GM23338 (cell line): ENCODE data around the gene YY1AP1. TPM values are rescaled to one million over a fixed set of nuclear protein-coding genes. Genes with fewer than 3 reads are reported as not detected.
A peak's percentile ranks its signal among the peaks of the same experiment; 100 is the strongest.
"Not testable (repeated sequence)": the region's sequence is repeated elsewhere in the genome, so short reads cannot be mapped to it uniquely, and the experiment has no call there.

Experiments
- ATAC-seq: fragments of 200-7000 bp; cut with Tn5 transposase; 3 replicates; pipeline ENCODE4 v1.9.1; 2020
- DNase-seq: peaks from one replicate; pipeline ENCODE4 v3.0.0-alpha.2; 2015; ENCODE audit warnings: low spot score
- H2AFZ ChIP-seq: fragments of 200-600 bp; sonication (generic); 2 replicates; pipeline ENCODE4 v1.8.0; 2016; ENCODE audit warnings: antibody characterized with exemption, mild to moderate bottlenecking, moderate library complexity
- H3F3A ChIP-seq: fragments of 200-600 bp; sonication (generic); replicated peaks from 2 replicates; pipeline ENCODE4 v1.8.0; 2017; ENCODE audit warnings: antibody characterized with exemption, mixed run types, low read depth
- H3K27ac ChIP-seq: fragments of 200-600 bp; sonication (generic); 2 replicates; pipeline ENCODE4 v1.6.1; 2016; ENCODE audit warnings: low read depth
- H3K27me3 ChIP-seq: fragments of 200-600 bp; sonication (generic); 2 replicates; pipeline ENCODE4 v1.8.0; 2016; ENCODE audit warnings: mild to moderate bottlenecking, mixed run types, moderate library complexity; ENCODE audit not compliant: insufficient read depth
- H3K36me3 ChIP-seq: fragments of 200-600 bp; sonication (generic); 2 replicates; pipeline ENCODE4 v1.8.0; 2016; ENCODE audit warnings: mild to moderate bottlenecking; ENCODE audit not compliant: insufficient read depth
- H3K4me1 ChIP-seq: fragments of 200-600 bp; sonication (generic); 2 replicates; pipeline ENCODE4 v1.8.0; 2016; ENCODE audit warnings: mild to moderate bottlenecking, moderate library complexity; ENCODE audit not compliant: insufficient read depth
- H3K4me2 ChIP-seq: fragments of 200-600 bp; sonication (generic); 2 replicates; pipeline ENCODE4 v1.7.1; 2017; ENCODE audit warnings: mixed run types
- H3K4me3 ChIP-seq: fragments of 200-600 bp; sonication (generic); 2 replicates; pipeline ENCODE4 v1.6.1; 2016; ENCODE audit warnings: mixed run types
- H3K79me2 ChIP-seq: fragments of 200-600 bp; sonication (generic); replicated peaks from 2 replicates; pipeline ENCODE4 v1.8.0; 2017; ENCODE audit warnings: mild to moderate bottlenecking; ENCODE audit not compliant: insufficient read depth
- H3K9me2 ChIP-seq: fragments of 200-600 bp; sonication (generic); 2 replicates; pipeline ENCODE4 v1.8.0; 2017; ENCODE audit not compliant: insufficient read depth
- H4K20me1 ChIP-seq: fragments of 200-600 bp; sonication (generic); replicated peaks from 2 replicates; pipeline ENCODE4 v1.8.0; 2017; ENCODE audit warnings: mild to moderate bottlenecking; ENCODE audit not compliant: insufficient read depth
- H3K27ac Mint-ChIP-seq: 2 replicates; pipeline ENCODE4 v1.8.0; 2020; ENCODE audit warnings: inconsistent platforms, mild to moderate bottlenecking, moderate library complexity, mixed read lengths
- H3K27me3 Mint-ChIP-seq: 3 replicates; pipeline ENCODE4 v1.8.0; 2022; ENCODE audit warnings: low read depth, mild to moderate bottlenecking, moderate library complexity, mixed read lengths, inconsistent platforms; ENCODE audit not compliant: insufficient read depth, poor library complexity
- H3K36me3 Mint-ChIP-seq: 3 replicates; pipeline ENCODE4 v1.8.0; 2021; ENCODE audit warnings: low read depth, mild to moderate bottlenecking, inconsistent platforms, moderate library complexity, mixed read lengths
- H3K4me1 Mint-ChIP-seq: 3 replicates; pipeline ENCODE4 v1.8.0; 2020; ENCODE audit warnings: mild to moderate bottlenecking, inconsistent platforms, mixed read lengths
- H3K4me3 Mint-ChIP-seq: 3 replicates; pipeline ENCODE4 v1.8.0; 2021; ENCODE audit warnings: moderate library complexity, mild to moderate bottlenecking, inconsistent platforms, mixed read lengths
- H3K9me3 Mint-ChIP-seq: 3 replicates; pipeline ENCODE4 v1.8.0; 2020; ENCODE audit warnings: moderate library complexity, mild to moderate bottlenecking, inconsistent platforms, mixed read lengths
- CREB1 ChIP-seq: fragments of 250-450 bp; sonication (Bioruptor Pico); IDR thresholded peaks from 2 replicates; pipeline ENCODE4 v1.5.0; 2020; ENCODE audit warnings: low read depth, mild to moderate bottlenecking, moderate library complexity
- EZH2 ChIP-seq: fragments of 200-600 bp; sonication (generic); IDR thresholded peaks from one replicate; pipeline ENCODE4 v1.8.0; 2017; ENCODE audit warnings: antibody characterized with exemption, mild to moderate bottlenecking, low read depth; ENCODE audit not compliant: unreplicated experiment
- EZH2phosphoT487 ChIP-seq: fragments of 200-600 bp; sonication (generic); IDR thresholded peaks from one replicate; pipeline ENCODE4 v1.8.1; 2018; ENCODE audit warnings: antibody characterized with exemption; ENCODE audit not compliant: unreplicated experiment
- JUNB ChIP-seq: IDR thresholded peaks from one replicate; pipeline ENCODE4 v1.6.1; 2016; ENCODE audit warnings: antibody characterized with exemption; ENCODE audit not compliant: unreplicated experiment
- NANOG ChIP-seq: IDR thresholded peaks from 2 replicates; pipeline ENCODE4 v1.6.1; 2016; ENCODE audit warnings: antibody characterized with exemption, borderline replicate concordance
- POLR2AphosphoS5 ChIP-seq: IDR thresholded peaks from 2 replicates; pipeline ENCODE4 v1.6.1; 2016; ENCODE audit warnings: antibody characterized with exemption, low read depth
- STAT1 ChIP-seq: IDR thresholded peaks from one replicate; pipeline ENCODE4 v1.6.1; 2016; ENCODE audit warnings: antibody characterized with exemption; ENCODE audit not compliant: unreplicated experiment
- ZNF114 ChIP-seq: fragments of 250-450 bp; sonication (Bioruptor Pico); IDR thresholded peaks from 2 replicates; pipeline ENCODE4 v1.5.0; 2020; ENCODE audit warnings: mild to moderate bottlenecking, moderate library complexity
- polyA plus RNA-seq: library from polyadenylated mRNA; unstranded; fragments of >200 nt; fragmentation: Nextera tagmentation; extraction: Ambion mirVana; gene quantifications from 2 replicates; pipeline ENCODE4 v1.2.1, GENCODE V29; 2016
- total RNA-seq: library from RNA; depleted of rRNA; stranded (reverse); fragments of >200 nt; shearing (Covaris generic); gene quantifications from 2 replicates; pipeline ENCODE4 v1.2.3, GENCODE V29; 2014
- TF ChIP-seq, protein P1 (sequence below): IDR thresholded peaks from 2 replicates; pipeline ENCODE4 v1.6.1; 2016; ENCODE audit warnings: antibody characterized with exemption
- TF ChIP-seq, protein P2 (sequence below), 2 experiments: fragments of 200-600 bp in 1 of 2; sonication (generic) in 1 of 2; conservative IDR thresholded peaks; 2 replicates each; pipeline versions ENCODE4 v1.5.1 to v1.6.1; 2016 to 2017; ENCODE audit warnings: antibody characterized with exemption in 2 of 2, low read depth in 2 of 2, mild to moderate bottlenecking in 2 of 2, moderate library complexity in 1 of 2
- TF ChIP-seq, protein P3 (sequence below): fragments of 250-450 bp; sonication (Bioruptor Pico); IDR thresholded peaks from 2 replicates; pipeline ENCODE4 v1.5.0; 2020; ENCODE audit warnings: mild to moderate bottlenecking, moderate library complexity

YY1AP1 gene
- total and polyA plus RNA-seq, 2 experiments from 2014 or later = 21.2 to 66.5 TPM

DNA sequence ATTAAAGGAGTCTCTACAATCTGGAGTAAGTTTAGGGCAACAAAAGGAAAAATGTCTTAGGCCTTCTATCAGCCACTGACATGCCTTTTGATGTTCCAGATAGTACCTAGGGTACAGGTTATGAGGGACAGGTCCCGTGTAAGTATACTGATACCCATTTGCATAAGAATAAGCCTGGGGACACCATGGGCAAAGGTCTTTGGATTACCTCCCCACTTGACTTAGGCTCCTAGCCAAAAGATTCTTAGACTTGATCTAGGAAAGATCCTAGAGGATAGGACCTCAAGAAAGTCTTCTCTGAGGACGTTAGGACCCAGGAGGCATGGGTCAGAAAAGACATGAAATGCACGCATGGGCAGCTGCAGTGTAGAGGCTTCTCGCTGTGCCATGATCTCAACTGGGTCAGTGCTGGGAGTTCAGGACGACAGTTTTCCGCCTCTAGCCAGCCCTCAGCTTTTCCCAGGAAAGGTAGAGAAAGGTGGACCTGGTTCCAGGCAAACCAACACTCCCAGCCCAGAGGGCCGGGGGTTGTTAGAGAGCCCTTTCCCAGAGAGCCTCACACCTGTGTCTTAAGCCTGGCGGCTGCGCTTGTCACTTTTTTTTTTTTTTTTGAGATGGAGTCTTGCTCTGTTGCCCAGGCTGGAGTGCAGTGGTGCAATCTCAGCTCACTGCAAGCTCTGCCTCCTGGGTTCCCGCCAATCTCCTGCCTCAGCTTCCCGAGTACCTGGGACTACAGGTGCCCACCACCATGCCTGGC lies 52.0 kb downstream of the YY1AP1 start (continued):
- TF ChIP-seq EZH2 (no peak), STAT1 (no peak), EZH2phosphoT487 (no peak)

DNA sequence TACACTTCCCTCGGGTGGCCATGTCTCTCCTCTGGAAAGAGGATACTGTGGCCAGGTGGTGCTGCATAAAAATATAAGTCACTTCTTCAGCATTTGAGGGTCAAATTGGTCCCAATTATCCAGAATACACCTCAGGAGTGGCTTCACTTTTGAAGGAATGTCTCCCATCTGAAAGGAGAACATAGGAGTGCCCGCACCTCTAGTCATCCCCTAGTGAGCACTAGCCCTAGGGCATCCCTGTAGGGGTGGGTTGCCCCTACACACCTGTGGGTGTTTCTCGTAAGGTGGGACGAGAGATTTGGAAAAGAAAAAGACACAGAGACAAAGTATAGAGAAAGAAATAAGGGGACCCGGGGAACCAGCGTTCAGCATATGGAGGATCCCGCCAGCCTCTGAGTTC lies 62.1 kb downstream of the YY1AP1 start:
- not testable (repeated sequence) for DNase-seq, H3K27ac Mint-ChIP-seq, H3F3A ChIP-seq, H3K9me2 ChIP-seq, H3K4me3 Mint-ChIP-seq, H2AFZ ChIP-seq, H3K4me1 ChIP-seq, H3K79me2 ChIP-seq, H3K27me3 Mint-ChIP-seq, H3K36me3 Mint-ChIP-seq, H3K36me3 ChIP-seq, H3K4me3 ChIP-seq, H3K27me3 ChIP-seq, H4K20me1 ChIP-seq, ATAC-seq
- 0 out of 2 replicates have a peak overlapping the region, but pooled peaks have one; percentile 39 for H3K27ac ChIP-seq
- H3K4me2 ChIP-seq = 0 out of 2 replicates have a peak overlapping the region, but pooled peaks have one; percentile 26
- peaks cover 26% of the 10 kb centered on the region for H3K9me3 Mint-ChIP-seq
- H3K4me1 Mint-ChIP-seq = peaks cover 11% of the 10 kb centered on the region; the same call in 2 of the 3 replicates

DNA sequence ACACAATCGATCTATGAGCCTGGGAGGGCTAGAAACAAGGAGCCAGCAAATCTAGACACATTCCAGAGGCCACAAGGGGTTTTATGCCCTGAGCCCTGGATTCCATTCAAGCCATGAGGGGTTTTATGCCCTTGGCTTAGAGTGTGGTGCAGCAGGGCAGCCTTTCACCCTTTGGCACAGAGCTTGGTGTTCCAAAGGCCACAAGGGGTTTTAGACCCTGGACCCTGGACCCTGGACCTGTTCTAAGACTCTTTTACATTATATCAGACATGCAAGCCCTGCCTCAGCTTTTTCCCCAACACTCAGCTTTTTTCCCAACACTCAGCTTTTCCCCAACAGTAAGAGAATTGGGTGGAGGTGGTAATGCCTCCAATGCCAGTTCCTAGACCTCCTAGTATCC lies 65.2 kb downstream of the YY1AP1 start:
- no peak for DNase-seq
- H3K4me2 ChIP-seq = no peak overlapping the region
- no peak overlapping the region for H3K4me3 ChIP-seq
- no peaks in the 10 kb centered on the region for H3K36me3 ChIP-seq
- H3K36me3 Mint-ChIP-seq = peaks cover 9% of the 10 kb centered on the region
- H3K9me2 ChIP-seq = no peaks in the 10 kb centered on the region
- peaks cover 11% of the 10 kb centered on the region; the same call in 2 of the 3 replicates for H3K4me1 Mint-ChIP-seq
- no peaks in the 10 kb centered on the region for H3K27me3 ChIP-seq
- H3K27ac Mint-ChIP-seq = no peak overlapping the region
- peaks cover 26% of the 10 kb centered on the region for H3K9me3 Mint-ChIP-seq
- no peak overlapping the region for H3K27ac ChIP-seq
- ATAC-seq = no peak
- no peaks in the 10 kb centered on the region for H3K79me2 ChIP-seq
- H3K4me1 ChIP-seq = peaks cover 6% of the 10 kb centered on the region; the same call in 1 of the 2 replicates
- no peak overlapping the region for H2AFZ ChIP-seq
- peaks cover 4% of the 10 kb centered on the region for H3K27me3 Mint-ChIP-seq
- H4K20me1 ChIP-seq = no peaks in the 10 kb centered on the region
- no peak overlapping the region for H3K4me3 Mint-ChIP-seq
- no peaks in the 10 kb centered on the region for H3F3A ChIP-seq
- no peak for TF ChIP-seq NANOG
- TF ChIP-seq JUNB = no peak
- TF ChIP-seq POLR2AphosphoS5 = no peak
- TF ChIP-seq, protein P1, sequence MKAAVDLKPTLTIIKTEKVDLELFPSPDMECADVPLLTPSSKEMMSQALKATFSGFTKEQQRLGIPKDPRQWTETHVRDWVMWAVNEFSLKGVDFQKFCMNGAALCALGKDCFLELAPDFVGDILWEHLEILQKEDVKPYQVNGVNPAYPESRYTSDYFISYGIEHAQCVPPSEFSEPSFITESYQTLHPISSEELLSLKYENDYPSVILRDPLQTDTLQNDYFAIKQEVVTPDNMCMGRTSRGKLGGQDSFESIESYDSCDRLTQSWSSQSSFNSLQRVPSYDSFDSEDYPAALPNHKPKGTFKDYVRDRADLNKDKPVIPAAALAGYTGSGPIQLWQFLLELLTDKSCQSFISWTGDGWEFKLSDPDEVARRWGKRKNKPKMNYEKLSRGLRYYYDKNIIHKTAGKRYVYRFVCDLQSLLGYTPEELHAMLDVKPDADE = no peak
- TF ChIP-seq ZNF114 (CRISPR knock-in tag) = no peak
- TF ChIP-seq CREB1 = no peak
- TF ChIP-seq, protein P2, sequence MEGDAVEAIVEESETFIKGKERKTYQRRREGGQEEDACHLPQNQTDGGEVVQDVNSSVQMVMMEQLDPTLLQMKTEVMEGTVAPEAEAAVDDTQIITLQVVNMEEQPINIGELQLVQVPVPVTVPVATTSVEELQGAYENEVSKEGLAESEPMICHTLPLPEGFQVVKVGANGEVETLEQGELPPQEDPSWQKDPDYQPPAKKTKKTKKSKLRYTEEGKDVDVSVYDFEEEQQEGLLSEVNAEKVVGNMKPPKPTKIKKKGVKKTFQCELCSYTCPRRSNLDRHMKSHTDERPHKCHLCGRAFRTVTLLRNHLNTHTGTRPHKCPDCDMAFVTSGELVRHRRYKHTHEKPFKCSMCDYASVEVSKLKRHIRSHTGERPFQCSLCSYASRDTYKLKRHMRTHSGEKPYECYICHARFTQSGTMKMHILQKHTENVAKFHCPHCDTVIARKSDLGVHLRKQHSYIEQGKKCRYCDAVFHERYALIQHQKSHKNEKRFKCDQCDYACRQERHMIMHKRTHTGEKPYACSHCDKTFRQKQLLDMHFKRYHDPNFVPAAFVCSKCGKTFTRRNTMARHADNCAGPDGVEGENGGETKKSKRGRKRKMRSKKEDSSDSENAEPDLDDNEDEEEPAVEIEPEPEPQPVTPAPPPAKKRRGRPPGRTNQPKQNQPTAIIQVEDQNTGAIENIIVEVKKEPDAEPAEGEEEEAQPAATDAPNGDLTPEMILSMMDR (conservative IDR thresholded peaks at IDR 0.05; ENCODE audit: low read depth in 2 of 2) = no peak
- TF ChIP-seq, protein P3, sequence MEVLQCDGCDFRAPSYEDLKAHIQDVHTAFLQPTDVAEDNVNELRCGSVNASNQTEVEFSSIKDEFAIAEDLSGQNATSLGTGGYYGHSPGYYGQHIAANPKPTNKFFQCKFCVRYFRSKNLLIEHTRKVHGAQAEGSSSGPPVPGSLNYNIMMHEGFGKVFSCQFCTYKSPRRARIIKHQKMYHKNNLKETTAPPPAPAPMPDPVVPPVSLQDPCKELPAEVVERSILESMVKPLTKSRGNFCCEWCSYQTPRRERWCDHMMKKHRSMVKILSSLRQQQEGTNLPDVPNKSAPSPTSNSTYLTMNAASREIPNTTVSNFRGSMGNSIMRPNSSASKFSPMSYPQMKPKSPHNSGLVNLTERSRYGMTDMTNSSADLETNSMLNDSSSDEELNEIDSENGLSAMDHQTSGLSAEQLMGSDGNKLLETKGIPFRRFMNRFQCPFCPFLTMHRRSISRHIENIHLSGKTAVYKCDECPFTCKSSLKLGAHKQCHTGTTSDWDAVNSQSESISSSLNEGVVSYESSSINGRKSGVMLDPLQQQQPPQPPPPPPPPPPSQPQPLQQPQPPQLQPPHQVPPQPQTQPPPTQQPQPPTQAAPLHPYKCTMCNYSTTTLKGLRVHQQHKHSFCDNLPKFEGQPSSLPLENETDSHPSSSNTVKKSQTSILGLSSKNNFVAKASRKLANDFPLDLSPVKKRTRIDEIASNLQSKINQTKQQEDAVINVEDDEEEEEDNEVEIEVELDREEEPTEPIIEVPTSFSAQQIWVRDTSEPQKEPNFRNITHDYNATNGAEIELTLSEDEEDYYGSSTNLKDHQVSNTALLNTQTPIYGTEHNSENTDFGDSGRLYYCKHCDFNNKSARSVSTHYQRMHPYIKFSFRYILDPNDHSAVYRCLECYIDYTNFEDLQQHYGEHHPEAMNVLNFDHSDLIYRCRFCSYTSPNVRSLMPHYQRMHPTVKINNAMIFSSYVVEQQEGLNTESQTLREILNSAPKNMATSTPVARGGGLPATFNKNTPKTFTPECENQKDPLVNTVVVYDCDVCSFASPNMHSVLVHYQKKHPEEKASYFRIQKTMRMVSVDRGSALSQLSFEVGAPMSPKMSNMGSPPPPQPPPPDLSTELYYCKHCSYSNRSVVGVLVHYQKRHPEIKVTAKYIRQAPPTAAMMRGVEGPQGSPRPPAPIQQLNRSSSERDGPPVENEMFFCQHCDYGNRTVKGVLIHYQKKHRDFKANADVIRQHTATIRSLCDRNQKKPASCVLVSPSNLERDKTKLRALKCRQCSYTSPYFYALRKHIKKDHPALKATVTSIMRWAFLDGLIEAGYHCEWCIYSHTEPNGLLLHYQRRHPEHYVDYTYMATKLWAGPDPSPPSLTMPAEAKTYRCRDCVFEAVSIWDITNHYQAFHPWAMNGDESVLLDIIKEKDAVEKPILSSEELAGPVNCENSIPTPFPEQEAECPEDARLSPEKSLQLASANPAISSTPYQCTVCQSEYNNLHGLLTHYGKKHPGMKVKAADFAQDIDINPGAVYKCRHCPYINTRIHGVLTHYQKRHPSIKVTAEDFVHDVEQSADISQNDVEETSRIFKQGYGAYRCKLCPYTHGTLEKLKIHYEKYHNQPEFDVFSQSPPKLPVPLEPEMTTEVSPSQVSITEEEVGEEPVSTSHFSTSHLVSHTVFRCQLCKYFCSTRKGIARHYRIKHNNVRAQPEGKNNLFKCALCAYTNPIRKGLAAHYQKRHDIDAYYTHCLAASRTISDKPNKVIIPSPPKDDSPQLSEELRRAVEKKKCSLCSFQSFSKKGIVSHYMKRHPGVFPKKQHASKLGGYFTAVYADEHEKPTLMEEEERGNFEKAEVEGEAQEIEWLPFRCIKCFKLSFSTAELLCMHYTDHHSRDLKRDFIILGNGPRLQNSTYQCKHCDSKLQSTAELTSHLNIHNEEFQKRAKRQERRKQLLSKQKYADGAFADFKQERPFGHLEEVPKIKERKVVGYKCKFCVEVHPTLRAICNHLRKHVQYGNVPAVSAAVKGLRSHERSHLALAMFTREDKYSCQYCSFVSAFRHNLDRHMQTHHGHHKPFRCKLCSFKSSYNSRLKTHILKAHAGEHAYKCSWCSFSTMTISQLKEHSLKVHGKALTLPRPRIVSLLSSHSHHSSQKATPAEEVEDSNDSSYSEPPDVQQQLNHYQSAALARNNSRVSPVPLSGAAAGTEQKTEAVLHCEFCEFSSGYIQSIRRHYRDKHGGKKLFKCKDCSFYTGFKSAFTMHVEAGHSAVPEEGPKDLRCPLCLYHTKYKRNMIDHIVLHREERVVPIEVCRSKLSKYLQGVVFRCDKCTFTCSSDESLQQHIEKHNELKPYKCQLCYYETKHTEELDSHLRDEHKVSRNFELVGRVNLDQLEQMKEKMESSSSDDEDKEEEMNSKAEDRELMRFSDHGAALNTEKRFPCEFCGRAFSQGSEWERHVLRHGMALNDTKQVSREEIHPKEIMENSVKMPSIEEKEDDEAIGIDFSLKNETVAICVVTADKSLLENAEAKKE (CRISPR knock-in tag) = no peak
